Calu3 (cell line): Measurements from ENCODE around the gene PCDHGA11. TPM values are rescaled to one million over a fixed set of nuclear protein-coding genes. Genes with fewer than 3 reads are reported as not detected.
A peak's percentile ranks its signal among the peaks of the same experiment; 100 is the strongest.
"Not testable (repeated sequence)": the region's sequence is repeated elsewhere in the genome, so short reads cannot be mapped to it uniquely, and the experiment has no call there.

ENCODE experiments used
- BruUV-seq: library from RNA; stranded (reverse); fragments of 400-500 nt; replicated peaks from 2 replicates; lab custom pipeline; 2021; lab: Mats Ljungman, UMichigan
- CTCF ChIA-PET: fragments of 300-600 bp; sonication (Branson Sonifier 250); formaldehyde crosslinking; loops from one replicate; lab custom pipeline; 2022; ENCODE audit warnings: antibody characterized with exemption; lab: Charles Lee
- DNase-seq: peaks from one replicate; pipeline ENCODE4 v3.0.0; 2022
- H3K27ac Mint-ChIP-seq: one replicate; pipeline ENCODE4 v1.8.0; 2022; ENCODE audit warnings: mixed read lengths; ENCODE audit not compliant: unreplicated experiment
- H3K27me3 Mint-ChIP-seq: one replicate; pipeline ENCODE4 v1.8.0; 2022; ENCODE audit warnings: mixed read lengths; ENCODE audit not compliant: unreplicated experiment
- H3K36me3 Mint-ChIP-seq: one replicate; pipeline ENCODE4 v1.8.0; 2022; ENCODE audit warnings: mild to moderate bottlenecking, moderate library complexity, mixed read lengths; ENCODE audit not compliant: insufficient read depth, unreplicated experiment
- H3K4me1 Mint-ChIP-seq: one replicate; pipeline ENCODE4 v1.8.0; 2022; ENCODE audit warnings: mild to moderate bottlenecking, low read depth, mixed read lengths; ENCODE audit not compliant: unreplicated experiment
- H3K4me3 Mint-ChIP-seq: one replicate; pipeline ENCODE4 v1.8.0; 2022; ENCODE audit warnings: mild to moderate bottlenecking, low read depth, moderate library complexity, mixed read lengths; ENCODE audit not compliant: unreplicated experiment
- H3K9me3 Mint-ChIP-seq: one replicate; pipeline ENCODE4 v1.8.0; 2022; ENCODE audit warnings: low read depth, mixed read lengths; ENCODE audit not compliant: unreplicated experiment
- intact Hi-C: fragments of 100-400 bp; cut with micrococcal nuclease; formaldehyde crosslinking; loops from one replicate; pipeline ENCODE4 v1.10.0; 2022; ENCODE audit not compliant: unreplicated experiment
- total RNA-seq: library from RNA; stranded (reverse); gene quantifications from 2 replicates; pipeline ENCODE4 v1.2.3, GENCODE V29; 2022
- TF ChIP-seq, protein P1 (sequence below): fragments of 200-600 bp; IDR thresholded peaks from one replicate; pipeline ENCODE4 v1.8.0; 2022; ENCODE audit warnings: antibody characterized with exemption; ENCODE audit not compliant: unreplicated experiment

Gene PCDHGA11
- total RNA-seq, 1 experiment from 2014 or later: 2.8 TPM

DNA sequence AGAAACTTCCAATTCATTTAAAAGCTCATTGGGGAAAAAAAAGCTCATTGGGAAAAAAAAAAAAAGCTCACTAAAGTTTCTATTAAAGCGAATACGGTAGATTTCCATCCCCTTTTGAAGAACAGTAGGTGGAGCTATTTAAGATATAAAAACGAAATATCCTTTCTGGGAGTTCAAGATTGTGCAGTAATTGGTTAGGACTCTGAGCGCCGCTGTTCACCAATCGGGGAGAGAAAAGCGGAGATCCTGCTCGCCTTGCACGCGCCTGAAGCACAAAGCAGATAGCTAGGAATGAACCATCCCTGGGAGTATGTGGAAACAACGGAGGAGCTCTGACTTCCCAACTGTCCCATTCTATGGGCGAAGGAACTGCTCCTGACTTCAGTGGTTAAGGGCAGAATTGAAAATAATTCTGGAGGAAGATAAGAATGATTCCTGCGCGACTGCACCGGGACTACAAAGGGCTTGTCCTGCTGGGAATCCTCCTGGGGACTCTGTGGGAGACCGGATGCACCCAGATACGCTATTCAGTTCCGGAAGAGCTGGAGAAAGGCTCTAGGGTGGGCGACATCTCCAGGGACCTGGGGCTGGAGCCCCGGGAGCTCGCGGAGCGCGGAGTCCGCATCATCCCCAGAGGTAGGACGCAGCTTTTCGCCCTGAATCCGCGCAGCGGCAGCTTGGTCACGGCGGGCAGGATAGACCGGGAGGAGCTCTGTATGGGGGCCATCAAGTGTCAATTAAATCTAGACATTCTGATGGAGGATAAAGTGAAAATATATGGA is 9.7 kb downstream of the PCDHGA11 start, which contains the start of gene PCDHGA12:
Gene PCDHGA12, plus strand, starts transcription at position 176 of the 782 bp plus-strand sequence. Its CDS starts 253 bp downstream, at position 429.
- TF ChIP-seq, protein P1, sequence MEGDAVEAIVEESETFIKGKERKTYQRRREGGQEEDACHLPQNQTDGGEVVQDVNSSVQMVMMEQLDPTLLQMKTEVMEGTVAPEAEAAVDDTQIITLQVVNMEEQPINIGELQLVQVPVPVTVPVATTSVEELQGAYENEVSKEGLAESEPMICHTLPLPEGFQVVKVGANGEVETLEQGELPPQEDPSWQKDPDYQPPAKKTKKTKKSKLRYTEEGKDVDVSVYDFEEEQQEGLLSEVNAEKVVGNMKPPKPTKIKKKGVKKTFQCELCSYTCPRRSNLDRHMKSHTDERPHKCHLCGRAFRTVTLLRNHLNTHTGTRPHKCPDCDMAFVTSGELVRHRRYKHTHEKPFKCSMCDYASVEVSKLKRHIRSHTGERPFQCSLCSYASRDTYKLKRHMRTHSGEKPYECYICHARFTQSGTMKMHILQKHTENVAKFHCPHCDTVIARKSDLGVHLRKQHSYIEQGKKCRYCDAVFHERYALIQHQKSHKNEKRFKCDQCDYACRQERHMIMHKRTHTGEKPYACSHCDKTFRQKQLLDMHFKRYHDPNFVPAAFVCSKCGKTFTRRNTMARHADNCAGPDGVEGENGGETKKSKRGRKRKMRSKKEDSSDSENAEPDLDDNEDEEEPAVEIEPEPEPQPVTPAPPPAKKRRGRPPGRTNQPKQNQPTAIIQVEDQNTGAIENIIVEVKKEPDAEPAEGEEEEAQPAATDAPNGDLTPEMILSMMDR: no peak
- DNase-seq: no peak
- no TSS peak for BruUV-seq
- intact Hi-C loops: no loop called here
- Mint-ChIP-seq H3K9me3 (peaks cover 28% of the 10 kb centered on the region), H3K4me3 (no peak within 1 kb of the TSS), H3K36me3 (peaks cover 26% of the 10 kb centered on the region), H3K27ac (no peak within 1 kb of the TSS), H3K27me3 (no peaks in the 10 kb centered on the region), H3K4me1 (no peaks in the 10 kb centered on the region)
- CTCF ChIA-PET: interaction anchor here (0.6 kb wide), 2 partner anchors 13 to 84 kb away, joined by 3 read pairs; partner anchors contain the start of gene PCDHGB7

DNA sequence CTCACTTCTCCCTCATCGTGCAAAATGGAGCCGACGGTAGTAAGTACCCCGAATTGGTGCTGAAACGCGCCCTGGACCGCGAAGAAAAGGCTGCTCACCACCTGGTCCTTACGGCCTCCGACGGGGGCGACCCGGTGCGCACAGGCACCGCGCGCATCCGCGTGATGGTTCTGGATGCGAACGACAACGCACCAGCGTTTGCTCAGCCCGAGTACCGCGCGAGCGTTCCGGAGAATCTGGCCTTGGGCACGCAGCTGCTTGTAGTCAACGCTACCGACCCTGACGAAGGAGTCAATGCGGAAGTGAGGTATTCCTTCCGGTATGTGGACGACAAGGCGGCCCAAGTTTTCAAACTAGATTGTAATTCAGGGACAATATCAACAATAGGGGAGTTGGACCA is 10.4 kb downstream of the PCDHGA11 start:
- H3K4me1 Mint-ChIP-seq: no peaks in the 10 kb centered on the region
- intact Hi-C loops: no loop called here
- CTCF ChIA-PET: no interaction called here
- DNase-seq: no peak
- TF ChIP-seq, protein P1: no peak
- H3K4me3 Mint-ChIP-seq: no peak overlapping the region
- H3K36me3 Mint-ChIP-seq: peaks cover 26% of the 10 kb centered on the region
- no TSS peak for BruUV-seq
- H3K9me3 Mint-ChIP-seq: peaks cover 25% of the 10 kb centered on the region
- no peaks in the 10 kb centered on the region for H3K27me3 Mint-ChIP-seq
- H3K27ac Mint-ChIP-seq: no peak overlapping the region

DNA sequence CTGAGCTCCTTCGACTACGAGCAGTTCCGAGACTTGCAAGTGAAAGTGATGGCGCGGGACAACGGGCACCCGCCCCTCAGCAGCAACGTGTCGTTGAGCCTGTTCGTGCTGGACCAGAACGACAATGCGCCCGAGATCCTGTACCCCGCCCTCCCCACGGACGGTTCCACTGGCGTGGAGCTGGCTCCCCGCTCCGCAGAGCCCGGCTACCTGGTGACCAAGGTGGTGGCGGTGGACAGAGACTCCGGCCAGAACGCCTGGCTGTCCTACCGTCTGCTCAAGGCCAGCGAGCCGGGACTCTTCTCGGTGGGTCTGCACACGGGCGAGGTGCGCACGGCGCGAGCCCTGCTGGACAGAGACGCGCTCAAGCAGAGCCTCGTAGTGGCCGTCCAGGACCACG is 11.5 kb downstream of the PCDHGA11 start:
- Mint-ChIP-seq H3K36me3 (peaks cover 26% of the 10 kb centered on the region), H3K9me3 (peaks cover 23% of the 10 kb centered on the region)
- intact Hi-C loops: not testable (repeated sequence)

DNA sequence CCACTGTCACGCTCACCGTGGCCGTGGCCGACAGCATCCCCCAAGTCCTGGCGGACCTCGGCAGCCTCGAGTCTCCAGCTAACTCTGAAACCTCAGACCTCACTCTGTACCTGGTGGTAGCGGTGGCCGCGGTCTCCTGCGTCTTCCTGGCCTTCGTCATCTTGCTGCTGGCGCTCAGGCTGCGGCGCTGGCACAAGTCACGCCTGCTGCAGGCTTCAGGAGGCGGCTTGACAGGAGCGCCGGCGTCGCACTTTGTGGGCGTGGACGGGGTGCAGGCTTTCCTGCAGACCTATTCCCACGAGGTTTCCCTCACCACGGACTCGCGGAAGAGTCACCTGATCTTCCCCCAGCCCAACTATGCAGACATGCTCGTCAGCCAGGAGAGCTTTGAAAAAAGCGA is 11.9 kb downstream of the PCDHGA11 start:
- BruUV-seq, H3K4me3 Mint-ChIP-seq, DNase-seq, intact Hi-C loops, CTCF ChIA-PET, H3K4me1 Mint-ChIP-seq, H3K27me3 Mint-ChIP-seq: not testable (repeated sequence)
- Mint-ChIP-seq H3K9me3 (peaks cover 23% of the 10 kb centered on the region), H3K36me3 (peaks cover 26% of the 10 kb centered on the region), H3K27ac (peak overlapping the region; percentile 57)

More for the DNA sequence above, 11.5 kb downstream of the PCDHGA11 start:
- BruUV-seq, CTCF ChIA-PET, H3K27ac Mint-ChIP-seq, H3K4me3 Mint-ChIP-seq, H3K4me1 Mint-ChIP-seq, DNase-seq, H3K27me3 Mint-ChIP-seq: not testable (repeated sequence)

DNA sequence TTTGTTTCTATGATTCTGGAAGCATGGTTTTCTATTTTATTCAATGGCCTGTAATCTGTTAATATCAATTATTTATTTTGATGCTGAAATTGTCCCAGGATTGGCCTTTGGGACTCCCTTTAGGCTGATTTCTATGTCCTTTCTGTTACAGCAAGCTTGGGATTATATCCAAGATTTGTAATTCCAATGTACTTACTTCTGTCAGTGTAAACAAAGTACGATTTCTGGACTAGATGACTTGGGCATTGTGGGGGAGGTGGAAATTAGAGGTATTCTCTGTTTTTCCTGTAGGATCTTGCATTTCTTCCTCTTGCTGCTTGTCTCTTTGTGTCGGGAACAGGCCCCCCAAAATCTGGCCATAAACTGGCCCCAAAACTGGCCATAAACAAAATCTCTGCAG is 13.2 kb downstream of the PCDHGA11 start:
- Mint-ChIP-seq H3K4me1 (no peaks in the 10 kb centered on the region), H3K27ac (no peak overlapping the region), H3K36me3 (peaks cover 20% of the 10 kb centered on the region), H3K9me3 (peaks cover 18% of the 10 kb centered on the region), H3K27me3 (no peaks in the 10 kb centered on the region), H3K4me3 (no peak overlapping the region)
- DNase-seq: no peak
- CTCF ChIA-PET: no interaction called here
- intact Hi-C loops: no loop called here
- BruUV-seq: no TSS peak
- TF ChIP-seq, protein P1: no peak
